Neuron (in vitro differentiated cells): ENCODE data around the gene RNF220.
A peak's percentile ranks its signal among the peaks of the same experiment; 100 is the strongest.

ENCODE experiments used
- H2AFZ ChIP-seq: one replicate; pipeline ENCODE4 v1.6.1; 2013; ENCODE audit warnings: low read depth, mild to moderate bottlenecking, inconsistent platforms, low read length, moderate library complexity
- H3K27me3 ChIP-seq: one replicate; pipeline ENCODE4 v1.6.1; 2013; ENCODE audit warnings: low read length; ENCODE audit not compliant: insufficient read depth
- H3K36me3 ChIP-seq: one replicate; pipeline ENCODE4 v1.6.1; 2013; ENCODE audit warnings: low read length; ENCODE audit not compliant: insufficient read depth
- H3K4me1 ChIP-seq: one replicate; pipeline ENCODE4 v1.6.1; 2013; ENCODE audit warnings: low read length; ENCODE audit not compliant: insufficient read depth
- H3K4me3 ChIP-seq: 2 replicates; pipeline ENCODE4 v1.5.1; 2013; ENCODE audit warnings: mild to moderate bottlenecking, low read length, moderate library complexity
- H3K9me3 ChIP-seq: one replicate; pipeline ENCODE4 v1.6.1; 2013; ENCODE audit warnings: low read length

Gene RNF220

DNA sequence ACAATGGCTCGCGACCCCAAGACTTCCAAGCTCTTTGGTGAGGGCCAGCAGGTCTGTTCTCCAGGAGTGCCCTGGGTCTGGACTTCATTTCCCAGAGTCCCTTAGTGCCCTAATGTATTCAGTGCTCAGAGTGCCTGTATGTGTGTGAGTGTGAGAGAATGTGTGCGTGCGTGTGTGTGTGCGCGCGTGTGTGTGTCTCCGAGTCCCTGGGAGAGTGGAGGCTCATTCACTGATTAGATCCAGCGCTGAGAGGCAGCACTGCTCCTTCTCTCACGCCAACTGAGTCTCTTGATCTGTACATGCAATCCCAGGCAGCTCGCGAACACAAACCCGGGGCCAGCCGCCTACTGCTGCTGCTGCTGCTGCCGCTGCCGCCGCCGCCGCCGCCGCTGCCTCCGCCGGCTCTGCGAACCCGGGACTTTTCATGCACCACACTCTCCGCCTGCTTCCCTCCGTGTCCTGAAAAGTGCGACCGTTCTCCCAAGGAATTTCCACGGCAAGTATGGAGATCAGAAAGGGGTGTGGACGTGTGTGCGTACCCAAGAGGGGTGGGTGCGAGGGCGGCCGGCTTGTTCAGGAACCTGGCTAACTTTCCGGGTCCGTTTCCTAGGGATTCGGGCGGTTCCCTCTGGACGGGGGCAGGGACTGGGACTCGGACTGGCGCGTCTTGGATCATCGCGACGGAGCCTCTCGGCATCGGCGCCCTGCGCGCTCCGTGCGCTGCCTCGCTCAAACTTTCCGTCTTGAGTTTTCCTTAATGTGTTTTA, at the start of gene RNF220:
Gene RNF220, plus strand, starts transcription at position 225 of the 767 bp plus-strand sequence.
- Histone ChIP-seq H2AFZ (peak within 1 kb of the TSS; percentile 42), H3K9me3 (no peaks in the 10 kb centered on the region), H3K4me3 (peak within 1 kb of the TSS; percentile 82), H3K4me1 (peaks cover 32% of the 10 kb centered on the region), H3K27me3 (peaks cover 6% of the 10 kb centered on the region), H3K36me3 (no peaks in the 10 kb centered on the region)

- Histone ChIP-seq H2AFZ (peak overlapping the region; percentile 92), H3K36me3 (no peaks in the 10 kb centered on the region), H3K4me3 (peak overlapping the region; percentile 83)
These were observed 49.3 kb upstream of the RNF220 start for GRCh38 chr1:44355582-44356305.

DNA sequence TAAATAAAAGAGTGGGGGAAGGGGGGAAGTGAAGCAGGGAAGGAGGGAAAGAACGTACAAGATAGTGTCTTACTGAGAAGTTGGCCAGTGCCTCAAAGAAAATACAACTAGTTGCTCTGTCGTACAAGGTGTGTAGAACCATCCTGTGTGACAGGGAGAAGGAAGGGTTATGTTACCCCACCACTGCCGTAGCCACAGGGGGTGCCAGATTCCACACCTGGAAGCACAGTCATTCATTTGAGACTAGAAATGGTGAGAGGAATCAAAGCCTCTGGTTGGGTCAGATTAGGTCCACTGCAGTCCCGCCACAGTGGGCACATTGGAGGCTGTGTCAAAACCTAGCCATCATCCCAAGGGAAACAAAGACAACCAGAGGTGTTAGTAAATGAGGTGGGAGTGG, 47.3 kb upstream of the RNF220 start:
- peaks cover 18% of the 10 kb centered on the region for H3K4me1 ChIP-seq
- no peak overlapping the region for H2AFZ ChIP-seq
- no peaks in the 10 kb centered on the region for H3K36me3 ChIP-seq
- no peaks in the 10 kb centered on the region for H3K27me3 ChIP-seq
- H3K4me3 ChIP-seq = no peak overlapping the region
- H3K9me3 ChIP-seq = no peaks in the 10 kb centered on the region

More at GRCh38 chr1:44355582-44356305, 49.3 kb upstream of the RNF220 start:
- peaks cover 18% of the 10 kb centered on the region for H3K4me1 ChIP-seq
- H3K9me3 ChIP-seq = no peaks in the 10 kb centered on the region
- H3K27me3 ChIP-seq = no peaks in the 10 kb centered on the region

- no peak overlapping the region for H2AFZ ChIP-seq
- peaks cover 9% of the 10 kb centered on the region for H3K4me1 ChIP-seq
- no peaks in the 10 kb centered on the region for H3K9me3 ChIP-seq
- H3K4me3 ChIP-seq = no peak overlapping the region
- no peaks in the 10 kb centered on the region for H3K27me3 ChIP-seq
- H3K36me3 ChIP-seq = no peaks in the 10 kb centered on the region
These were observed 45.7 kb upstream of the RNF220 start for GRCh38 chr1:44359234-44359935.

- H3K4me3 ChIP-seq = no peak overlapping the region
- peaks cover 6% of the 10 kb centered on the region for H3K27me3 ChIP-seq
- H3K4me1 ChIP-seq = no peaks in the 10 kb centered on the region
- no peaks in the 10 kb centered on the region for H3K36me3 ChIP-seq
- no peak overlapping the region for H2AFZ ChIP-seq
- no peaks in the 10 kb centered on the region for H3K9me3 ChIP-seq
These were observed 43.6 kb upstream of the RNF220 start for GRCh38 chr1:44361478-44361877.

DNA sequence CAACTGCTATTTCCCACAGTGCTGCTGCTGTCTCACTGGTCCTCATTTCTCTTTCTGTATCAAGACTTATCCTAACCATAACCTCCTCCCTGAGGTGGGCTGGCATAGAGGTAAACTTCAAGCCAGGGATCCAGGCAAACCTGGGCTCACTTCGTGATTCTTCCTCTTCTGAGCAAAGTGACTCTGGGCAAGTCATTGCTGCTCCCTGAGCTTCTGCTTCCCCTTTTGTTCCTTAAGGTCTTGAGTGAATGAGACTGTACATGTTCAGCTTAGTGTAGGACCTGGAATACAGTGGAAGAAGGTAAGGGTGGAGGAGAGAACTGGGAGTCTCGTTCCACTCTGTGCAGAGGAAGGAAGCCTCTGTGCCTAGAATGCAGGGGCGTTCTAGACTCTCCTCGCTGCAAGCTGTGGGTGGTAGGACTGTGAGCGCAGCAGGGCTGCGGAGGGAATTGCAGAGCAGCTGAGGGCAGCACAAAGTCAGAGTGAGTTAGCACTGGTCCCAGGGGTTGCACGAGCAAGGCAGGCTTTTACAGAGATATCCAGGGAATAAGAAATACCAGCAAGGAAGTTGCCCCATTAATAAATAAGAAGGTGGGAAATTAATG, 38.6 kb upstream of the RNF220 start:
- no peaks in the 10 kb centered on the region for H3K9me3 ChIP-seq

GRCh38 chr1:44367944-44368343, 37.1 kb upstream of the RNF220 start:
- H3K27me3 ChIP-seq = peaks cover 8% of the 10 kb centered on the region
- no peaks in the 10 kb centered on the region for H3K36me3 ChIP-seq
- no peaks in the 10 kb centered on the region for H3K9me3 ChIP-seq

More for the DNA sequence above, 38.6 kb upstream of the RNF220 start:
- H3K4me3 ChIP-seq = no peak overlapping the region
- no peak overlapping the region for H2AFZ ChIP-seq
- peaks cover 8% of the 10 kb centered on the region for H3K27me3 ChIP-seq
- peaks cover 7% of the 10 kb centered on the region for H3K4me1 ChIP-seq
- no peaks in the 10 kb centered on the region for H3K36me3 ChIP-seq

GRCh38 chr1:44368471-44369151, 36.4 kb upstream of the RNF220 start:
- Histone ChIP-seq H3K4me1 (peaks cover 7% of the 10 kb centered on the region), H2AFZ (no peak overlapping the region), H3K27me3 (peaks cover 8% of the 10 kb centered on the region), H3K36me3 (no peaks in the 10 kb centered on the region), H3K4me3 (no peak overlapping the region), H3K9me3 (no peaks in the 10 kb centered on the region)

More at GRCh38 chr1:44367944-44368343, 37.1 kb upstream of the RNF220 start:
- Histone ChIP-seq H2AFZ (no peak overlapping the region), H3K4me3 (no peak overlapping the region), H3K4me1 (peaks cover 7% of the 10 kb centered on the region)

GRCh38 chr1:44371206-44371605, 33.8 kb upstream of the RNF220 start:
- Histone ChIP-seq H3K36me3 (no peaks in the 10 kb centered on the region), H3K27me3 (peaks cover 5% of the 10 kb centered on the region), H3K4me3 (no peak overlapping the region), H3K9me3 (no peaks in the 10 kb centered on the region), H3K4me1 (peaks cover 7% of the 10 kb centered on the region), H2AFZ (no peak overlapping the region)

- Histone ChIP-seq H3K4me1 (no peaks in the 10 kb centered on the region), H3K36me3 (no peaks in the 10 kb centered on the region), H3K4me3 (no peak overlapping the region), H2AFZ (no peak overlapping the region), H3K27me3 (peaks cover 2% of the 10 kb centered on the region), H3K9me3 (no peaks in the 10 kb centered on the region)
These were observed 29.5 kb upstream of the RNF220 start for GRCh38 chr1:44375547-44375946.

- Histone ChIP-seq H3K36me3 (no peaks in the 10 kb centered on the region), H3K4me1 (no peaks in the 10 kb centered on the region), H3K9me3 (no peaks in the 10 kb centered on the region), H2AFZ (no peak overlapping the region), H3K4me3 (no peak overlapping the region), H3K27me3 (peaks cover 8% of the 10 kb centered on the region)
These were observed 26.9 kb upstream of the RNF220 start for GRCh38 chr1:44377925-44378784.
